Hypothalamus (tissue), 51 donors: ENCODE data around the gene MNT.

Experiments used
- DNase-seq, 51 donors: peaks; one replicate each; lab custom pipeline; 2025; lab: John Stamatoyannopoulos, UW

MNT gene

GRCh38 chr17:2397247-2398171 lies 3.4 kb downstream of the MNT start:
- DNase-seq, result no peak

- DNase-seq, result peak in 47 of 51 donors; percentile 16 to 94 (median 68)
Measured at GRCh38 chr17:2396568-2397246, 4.2 kb downstream of the MNT start.

- DNase-seq, result no peak
Measured at GRCh38 chr17:2396192-2396567, 4.7 kb downstream of the MNT start.

- DNase-seq, result no peak
Measured at GRCh38 chr17:2395258-2396181, 5.3 kb downstream of the MNT start.

- DNase-seq, result no peak
Measured at GRCh38 chr17:2394775-2395201, 6.1 kb downstream of the MNT start.

GRCh38 chr17:2393954-2394749 lies 6.7 kb downstream of the MNT start:
- peak in 1 of 51 donors; percentile 61 for DNase-seq

- DNase-seq, result peak; percentile 36 to 95 (median 81)
Measured at GRCh38 chr17:2393174-2393953, 7.5 kb downstream of the MNT start.

- peak; percentile 70 to 98 (median 93) for DNase-seq
Measured at GRCh38 chr17:2392252-2393173, 8.3 kb downstream of the MNT start.

GRCh38 chr17:2391597-2392251 lies 9.1 kb downstream of the MNT start:
- DNase-seq, result no peak

- DNase-seq, result no peak
Measured at GRCh38 chr17:2390199-2390836, 10.5 kb downstream of the MNT start.

- no peak for DNase-seq
Measured at GRCh38 chr17:2388683-2389055, 12.2 kb downstream of the MNT start.

- peak in 3 of 51 donors; percentile 9 to 33 (median 14) for DNase-seq
Measured at GRCh38 chr17:2388020-2388682, 12.7 kb downstream of the MNT start.

GRCh38 chr17:2387086-2388019 lies 13.5 kb downstream of the MNT start:
- DNase-seq, result peak in 1 of 51 donors; percentile 31

GRCh38 chr17:2386400-2387085 lies 14.3 kb downstream of the MNT start:
- DNase-seq, result peak in 2 of 51 donors; percentile 10 to 63
